ENCODE results near the gene ADGRF3.
"Not testable (repeated sequence)": the region's sequence is repeated elsewhere in the genome, so short reads cannot be mapped to it uniquely, and the experiment has no call there.

Gene ADGRF3

DNA sequence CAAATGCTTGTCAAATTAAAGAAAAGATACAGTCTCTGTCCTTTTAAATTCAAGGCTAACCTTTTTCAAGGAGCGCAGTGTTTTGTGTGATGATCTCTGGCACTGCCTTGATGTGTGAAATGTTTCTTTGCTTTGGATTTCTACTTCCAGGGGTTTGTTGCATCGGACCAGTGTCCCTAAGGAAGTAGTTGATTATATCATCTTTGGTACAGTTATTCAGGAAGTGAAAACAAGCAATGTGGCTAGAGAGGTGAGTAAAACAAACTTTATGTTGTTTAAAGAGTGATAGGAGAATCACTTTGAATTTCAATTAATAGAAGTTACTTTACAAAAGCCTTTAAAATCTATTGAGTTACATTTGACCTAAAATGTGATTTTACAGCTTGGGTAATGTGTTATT lies 73.1 kb downstream of the ADGRF3 start:
- no peak overlapping the region for H3K27ac ChIP-seq (ENCODE audit: low read length)

DNA sequence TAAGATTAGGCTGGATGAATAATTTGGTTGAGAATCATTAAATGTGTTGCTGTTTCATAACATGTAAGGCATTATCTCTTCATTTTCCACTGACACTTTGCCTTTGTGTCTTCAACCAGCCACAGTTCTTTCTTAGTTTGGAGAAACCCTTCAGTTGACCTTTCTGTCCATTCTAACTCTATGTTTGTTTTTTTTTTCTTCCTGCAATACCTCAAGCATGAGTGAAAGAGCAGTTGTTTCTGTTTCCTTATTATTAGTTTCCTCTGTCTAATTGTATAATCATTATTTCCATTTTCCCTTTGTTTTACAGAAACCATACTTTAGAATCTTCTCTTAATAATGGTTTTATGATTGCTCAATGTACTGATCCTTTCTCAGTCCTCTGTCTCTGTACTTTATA lies 76.2 kb downstream of the ADGRF3 start:
- Histone ChIP-seq H3K4me1 (ENCODE audit: insufficient read depth, low read length) (no peaks in the 10 kb centered on the region), H3K9me3 (ENCODE audit: insufficient read depth, low read length, severe bottlenecking) (no peaks in the 10 kb centered on the region), H3K4me2 (ENCODE audit: insufficient read depth, low read length) (no peak overlapping the region), H4K20me1 (ENCODE audit: insufficient read depth, low read length) (no peaks in the 10 kb centered on the region), H3K27me3 (ENCODE audit: insufficient read depth, low read length, poor library complexity) (no peaks in the 10 kb centered on the region), H2AFZ (ENCODE audit: low read depth, low read length) (no peak overlapping the region), H3K79me2 (ENCODE audit: insufficient read depth, low read length) (no peaks in the 10 kb centered on the region), H3K9ac (ENCODE audit: low read depth, low read length) (no peak overlapping the region), H3K36me3 (ENCODE audit: insufficient read depth, low read length) (peaks cover 11% of the 10 kb centered on the region; the same call in 1 of the 2 replicates), H3K4me3 (ENCODE audit: low read depth in 1 of 2, low read length in 2 of 2) (no peak overlapping the region), H3K27ac (ENCODE audit: low read length) (no peak overlapping the region)
- TF ChIP-seq, protein P1, sequence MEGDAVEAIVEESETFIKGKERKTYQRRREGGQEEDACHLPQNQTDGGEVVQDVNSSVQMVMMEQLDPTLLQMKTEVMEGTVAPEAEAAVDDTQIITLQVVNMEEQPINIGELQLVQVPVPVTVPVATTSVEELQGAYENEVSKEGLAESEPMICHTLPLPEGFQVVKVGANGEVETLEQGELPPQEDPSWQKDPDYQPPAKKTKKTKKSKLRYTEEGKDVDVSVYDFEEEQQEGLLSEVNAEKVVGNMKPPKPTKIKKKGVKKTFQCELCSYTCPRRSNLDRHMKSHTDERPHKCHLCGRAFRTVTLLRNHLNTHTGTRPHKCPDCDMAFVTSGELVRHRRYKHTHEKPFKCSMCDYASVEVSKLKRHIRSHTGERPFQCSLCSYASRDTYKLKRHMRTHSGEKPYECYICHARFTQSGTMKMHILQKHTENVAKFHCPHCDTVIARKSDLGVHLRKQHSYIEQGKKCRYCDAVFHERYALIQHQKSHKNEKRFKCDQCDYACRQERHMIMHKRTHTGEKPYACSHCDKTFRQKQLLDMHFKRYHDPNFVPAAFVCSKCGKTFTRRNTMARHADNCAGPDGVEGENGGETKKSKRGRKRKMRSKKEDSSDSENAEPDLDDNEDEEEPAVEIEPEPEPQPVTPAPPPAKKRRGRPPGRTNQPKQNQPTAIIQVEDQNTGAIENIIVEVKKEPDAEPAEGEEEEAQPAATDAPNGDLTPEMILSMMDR (IDR thresholded peaks at IDR 0.05; ENCODE audit: borderline replicate concordance, extremely low read depth, low read length, poor library complexity, severe bottlenecking): no peak
- TF ChIP-seq EZH2 (IDR thresholded peaks at IDR 0.05; ENCODE audit: borderline replicate concordance, low read depth, low read length, severe bottlenecking): no peak
- DNase-seq (no peak), ATAC-seq (ENCODE audit: insufficient read depth, low read depth) (no peak)

More for the DNA sequence above, 73.1 kb downstream of the ADGRF3 start:
- Histone ChIP-seq H3K9ac (ENCODE audit: low read depth, low read length) (no peak overlapping the region), H3K4me2 (ENCODE audit: insufficient read depth, low read length) (no peak overlapping the region), H3K4me3 (ENCODE audit: low read depth in 1 of 2, low read length in 2 of 2) (no peak overlapping the region), H3K27me3 (ENCODE audit: insufficient read depth, low read length, poor library complexity) (no peaks in the 10 kb centered on the region), H3K36me3 (ENCODE audit: insufficient read depth, low read length) (peaks cover 30% of the 10 kb centered on the region), H3K79me2 (ENCODE audit: insufficient read depth, low read length) (no peaks in the 10 kb centered on the region), H2AFZ (ENCODE audit: low read depth, low read length) (no peak overlapping the region), H3K9me3 (ENCODE audit: insufficient read depth, low read length, severe bottlenecking) (no peaks in the 10 kb centered on the region), H4K20me1 (ENCODE audit: insufficient read depth, low read length) (no peaks in the 10 kb centered on the region), H3K4me1 (ENCODE audit: insufficient read depth, low read length) (no peaks in the 10 kb centered on the region)
- no peak for ATAC-seq (ENCODE audit: insufficient read depth, low read depth)
- TF ChIP-seq, protein P1 (IDR thresholded peaks at IDR 0.05; ENCODE audit: borderline replicate concordance, extremely low read depth, low read length, poor library complexity, severe bottlenecking): no peak
- no peak for TF ChIP-seq EZH2 (IDR thresholded peaks at IDR 0.05; ENCODE audit: borderline replicate concordance, low read depth, low read length, severe bottlenecking)
- DNase-seq: no peak

DNA sequence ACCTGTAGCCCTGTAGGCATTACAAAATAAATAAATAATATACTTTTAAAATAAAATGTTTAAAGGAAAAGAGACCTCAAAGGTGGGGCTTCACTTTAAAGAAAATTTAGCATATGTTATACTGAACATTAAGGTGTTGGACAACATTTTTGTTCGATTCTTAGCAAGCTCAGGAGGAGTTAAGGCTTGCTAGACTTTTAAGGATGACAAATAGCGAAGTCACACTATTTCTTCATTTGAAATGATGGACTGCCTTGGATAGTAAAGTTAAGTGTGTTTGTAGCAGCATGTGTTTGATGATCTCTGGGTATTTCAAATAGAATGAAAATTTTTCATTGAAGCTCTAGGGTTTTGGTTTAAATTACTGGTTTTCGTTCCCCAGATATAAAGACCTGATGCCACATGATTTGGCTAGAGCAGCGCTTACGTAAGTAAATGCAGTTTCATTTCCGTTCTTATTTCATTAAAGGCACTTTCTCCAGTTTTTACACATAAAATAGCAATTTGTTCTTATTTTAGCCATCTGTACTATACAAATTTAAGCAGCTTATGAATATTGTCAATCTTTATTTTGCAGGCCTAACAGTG lies 76.9 kb downstream of the ADGRF3 start:
- Histone ChIP-seq H3K9me3 (ENCODE audit: insufficient read depth, low read length, severe bottlenecking) (no peaks in the 10 kb centered on the region), H2AFZ (ENCODE audit: low read depth, low read length) (no peak overlapping the region), H3K4me3 (ENCODE audit: low read depth in 1 of 2, low read length in 2 of 2) (no peak overlapping the region), H3K27ac (ENCODE audit: low read length) (no peak overlapping the region), H3K79me2 (ENCODE audit: insufficient read depth, low read length) (no peaks in the 10 kb centered on the region), H3K36me3 (ENCODE audit: insufficient read depth, low read length) (peaks cover 9% of the 10 kb centered on the region), H3K9ac (ENCODE audit: low read depth, low read length) (no peak overlapping the region), H3K4me2 (ENCODE audit: insufficient read depth, low read length) (no peak overlapping the region), H3K27me3 (ENCODE audit: insufficient read depth, low read length, poor library complexity) (no peaks in the 10 kb centered on the region), H3K4me1 (ENCODE audit: insufficient read depth, low read length) (no peaks in the 10 kb centered on the region), H4K20me1 (ENCODE audit: insufficient read depth, low read length) (no peaks in the 10 kb centered on the region)
- TF ChIP-seq, protein P1 (IDR thresholded peaks at IDR 0.05; ENCODE audit: borderline replicate concordance, extremely low read depth, low read length, poor library complexity, severe bottlenecking): no peak
- no peak for TF ChIP-seq EZH2 (IDR thresholded peaks at IDR 0.05; ENCODE audit: borderline replicate concordance, low read depth, low read length, severe bottlenecking)
- no peak for ATAC-seq (ENCODE audit: insufficient read depth, low read depth)
- no peak for DNase-seq

DNA sequence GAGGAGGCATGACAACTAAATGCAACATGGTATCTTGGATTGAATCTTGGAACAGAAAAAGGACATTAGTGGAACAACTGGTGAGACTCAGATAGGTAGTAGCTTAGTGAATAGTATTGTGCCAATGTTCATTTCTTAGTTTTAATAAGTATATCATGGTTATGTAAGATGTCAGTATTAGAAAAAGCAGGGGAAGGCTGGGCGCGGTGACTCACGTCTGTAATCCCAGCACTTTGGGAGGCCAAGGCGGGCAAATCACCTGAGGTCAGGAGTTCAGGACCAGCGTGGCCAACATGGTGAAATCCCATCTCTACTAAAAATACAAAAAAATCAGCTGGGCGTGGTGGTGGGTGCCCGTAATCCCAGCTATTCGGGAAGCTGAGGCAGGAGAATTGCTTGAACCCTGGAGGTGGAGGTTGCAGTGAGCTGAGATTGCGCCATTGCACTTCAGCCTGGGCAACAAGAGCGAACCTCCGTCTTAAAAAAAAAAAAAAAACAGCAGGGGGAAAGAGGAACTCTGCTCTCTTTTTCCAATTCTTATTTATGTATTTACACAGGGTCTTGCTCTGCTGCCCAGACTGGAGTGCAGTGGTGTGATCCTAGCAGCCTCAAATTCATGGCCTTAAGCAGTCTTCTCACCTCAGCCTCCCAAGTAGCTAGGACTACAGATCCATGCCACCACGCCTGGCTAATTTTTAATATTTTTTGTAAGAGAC lies 77.8 kb downstream of the ADGRF3 start:
- not testable (repeated sequence) for H3K27ac ChIP-seq (ENCODE audit: low read length); H3K9me3 ChIP-seq (ENCODE audit: insufficient read depth, low read length, severe bottlenecking); H3K4me2 ChIP-seq (ENCODE audit: insufficient read depth, low read length); H3K27me3 ChIP-seq (ENCODE audit: insufficient read depth, low read length, poor library complexity); H3K4me3 ChIP-seq (ENCODE audit: low read depth in 1 of 2, low read length in 2 of 2); H2AFZ ChIP-seq (ENCODE audit: low read depth, low read length); H4K20me1 ChIP-seq (ENCODE audit: insufficient read depth, low read length); ATAC-seq (ENCODE audit: insufficient read depth, low read depth); DNase-seq; H3K36me3 ChIP-seq (ENCODE audit: insufficient read depth, low read length); H3K4me1 ChIP-seq (ENCODE audit: insufficient read depth, low read length); H3K79me2 ChIP-seq (ENCODE audit: insufficient read depth, low read length); H3K9ac ChIP-seq (ENCODE audit: low read depth, low read length)

All from DND-41 (cell line).